OCI-LY3 (cell line): ENCODE results near the gene ZNF598.

ENCODE experiments used
- EZH2phosphoT487 ChIP-seq: fragments of 200-600 bp; shearing (Covaris generic); IDR thresholded peaks from 2 replicates; pipeline ENCODE4 v1.6.1; 2018; ENCODE audit warnings: antibody characterized with exemption, mixed run types, low read depth
- TF ChIP-seq, protein P1 (sequence below): fragments of 200-600, 300-600 bp; sonication (generic); IDR thresholded peaks from 2 replicates; pipeline ENCODE4 v1.5.1; 2014; ENCODE audit warnings: antibody characterized with exemption, low read length, low read depth

DNA sequence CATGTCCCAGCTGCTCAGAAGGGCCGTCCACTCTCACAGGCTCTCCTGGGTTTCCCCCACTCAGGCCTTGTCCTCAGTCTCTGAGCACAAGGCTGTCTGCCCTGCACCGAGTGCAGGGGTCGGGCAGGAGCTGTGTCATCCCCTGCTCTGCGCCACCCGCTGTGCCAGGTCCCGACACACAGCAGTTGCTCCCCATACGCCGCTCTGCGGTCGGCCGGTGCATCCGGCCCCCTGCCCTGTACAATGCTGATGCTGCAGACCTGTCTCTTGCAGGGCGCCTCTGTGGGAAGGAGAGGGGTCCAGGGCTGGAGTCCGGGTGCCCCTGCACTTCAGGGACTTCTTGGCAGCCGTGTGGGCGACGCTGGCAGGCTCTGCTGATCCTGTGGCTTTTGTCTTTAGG is 44.3 kb upstream of the ZNF598 start:
- TF ChIP-seq, protein P1, sequence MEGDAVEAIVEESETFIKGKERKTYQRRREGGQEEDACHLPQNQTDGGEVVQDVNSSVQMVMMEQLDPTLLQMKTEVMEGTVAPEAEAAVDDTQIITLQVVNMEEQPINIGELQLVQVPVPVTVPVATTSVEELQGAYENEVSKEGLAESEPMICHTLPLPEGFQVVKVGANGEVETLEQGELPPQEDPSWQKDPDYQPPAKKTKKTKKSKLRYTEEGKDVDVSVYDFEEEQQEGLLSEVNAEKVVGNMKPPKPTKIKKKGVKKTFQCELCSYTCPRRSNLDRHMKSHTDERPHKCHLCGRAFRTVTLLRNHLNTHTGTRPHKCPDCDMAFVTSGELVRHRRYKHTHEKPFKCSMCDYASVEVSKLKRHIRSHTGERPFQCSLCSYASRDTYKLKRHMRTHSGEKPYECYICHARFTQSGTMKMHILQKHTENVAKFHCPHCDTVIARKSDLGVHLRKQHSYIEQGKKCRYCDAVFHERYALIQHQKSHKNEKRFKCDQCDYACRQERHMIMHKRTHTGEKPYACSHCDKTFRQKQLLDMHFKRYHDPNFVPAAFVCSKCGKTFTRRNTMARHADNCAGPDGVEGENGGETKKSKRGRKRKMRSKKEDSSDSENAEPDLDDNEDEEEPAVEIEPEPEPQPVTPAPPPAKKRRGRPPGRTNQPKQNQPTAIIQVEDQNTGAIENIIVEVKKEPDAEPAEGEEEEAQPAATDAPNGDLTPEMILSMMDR: no peak
- no peak for TF ChIP-seq EZH2phosphoT487
